ENCODE data around the gene G6PC2.

DNA sequence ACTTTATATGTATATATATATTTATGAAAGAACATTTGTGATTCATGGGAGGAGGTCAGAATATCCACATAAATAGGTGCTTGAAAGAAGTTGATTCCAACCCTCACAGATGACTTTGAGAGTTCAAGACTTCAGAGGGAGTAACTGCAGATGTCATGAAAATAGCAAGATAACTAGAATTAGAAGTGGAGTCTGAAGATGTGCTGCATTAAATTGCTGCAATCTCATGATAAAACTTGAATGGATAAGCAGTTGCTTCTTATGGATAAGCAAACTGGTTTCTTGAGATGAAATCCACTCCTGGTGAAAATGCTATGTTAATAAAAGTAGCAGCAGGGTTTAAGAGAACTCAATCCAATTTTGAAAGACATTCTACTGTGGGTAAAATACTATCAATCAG, 40.2 kb downstream of the G6PC2 start:
- no peak for TF ChIP-seq GATA2 (IDR thresholded peaks at IDR 0.05; ENCODE audit: low read depth, low read length)
- TF ChIP-seq GATA3 (IDR thresholded peaks at IDR 0.05; ENCODE audit: low read depth, low read length): no peak

Data from SH-SY5Y (cell line).